Measurements from ENCODE around the gene ABCF2.
A peak's percentile ranks its signal among the peaks of the same experiment; 100 is the strongest.

ABCF2 gene

GRCh38 chr7:151172273-151173141 is 54.5 kb downstream of the ABCF2 start:
- peak; percentile 24 for DNase-seq

GRCh38 chr7:151168787-151169162 is 58.2 kb downstream of the ABCF2 start:
- DNase-seq = no peak

- DNase-seq = no peak
Measured at GRCh38 chr7:151168003-151168786, 58.8 kb downstream of the ABCF2 start.

- no peak for DNase-seq
Measured at GRCh38 chr7:151167197-151167961, 59.6 kb downstream of the ABCF2 start, which contains the start of gene GBX1. Gene GBX1, minus strand, starts transcription at chr7:151167694. Its CDS starts 146 bp downstream, at chr7:151167548.

- DNase-seq = no peak
Measured at GRCh38 chr7:151166629-151167196, 60.3 kb downstream of the ABCF2 start.
